ENCODE data around the gene DBP.

Gene DBP

DNA sequence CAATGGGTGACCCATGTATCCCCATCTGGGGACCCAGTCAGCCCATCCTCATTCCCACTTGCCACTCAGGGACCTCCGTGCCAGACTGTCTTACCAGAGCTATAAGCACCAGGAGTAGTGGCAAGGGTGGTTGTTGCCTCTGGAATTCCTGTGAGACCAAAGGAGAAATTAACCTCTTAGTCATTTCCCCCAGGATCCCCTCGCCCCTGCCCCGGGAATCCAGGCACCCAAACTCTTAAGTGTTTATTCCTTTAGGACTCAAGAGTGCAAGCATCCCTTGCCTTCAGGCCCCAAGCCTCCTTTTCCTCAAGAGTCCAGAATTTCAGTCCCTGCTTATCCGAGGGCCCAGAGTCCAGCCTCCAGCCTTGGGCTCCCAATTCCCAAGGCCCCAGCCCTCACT, 26.5 kb upstream of the DBP start:
- TF ChIP-seq EZH2phosphoT487 (conservative IDR thresholded peaks at IDR 0.05; ENCODE audit: low read length), result no peak
- TF ChIP-seq, protein P1, sequence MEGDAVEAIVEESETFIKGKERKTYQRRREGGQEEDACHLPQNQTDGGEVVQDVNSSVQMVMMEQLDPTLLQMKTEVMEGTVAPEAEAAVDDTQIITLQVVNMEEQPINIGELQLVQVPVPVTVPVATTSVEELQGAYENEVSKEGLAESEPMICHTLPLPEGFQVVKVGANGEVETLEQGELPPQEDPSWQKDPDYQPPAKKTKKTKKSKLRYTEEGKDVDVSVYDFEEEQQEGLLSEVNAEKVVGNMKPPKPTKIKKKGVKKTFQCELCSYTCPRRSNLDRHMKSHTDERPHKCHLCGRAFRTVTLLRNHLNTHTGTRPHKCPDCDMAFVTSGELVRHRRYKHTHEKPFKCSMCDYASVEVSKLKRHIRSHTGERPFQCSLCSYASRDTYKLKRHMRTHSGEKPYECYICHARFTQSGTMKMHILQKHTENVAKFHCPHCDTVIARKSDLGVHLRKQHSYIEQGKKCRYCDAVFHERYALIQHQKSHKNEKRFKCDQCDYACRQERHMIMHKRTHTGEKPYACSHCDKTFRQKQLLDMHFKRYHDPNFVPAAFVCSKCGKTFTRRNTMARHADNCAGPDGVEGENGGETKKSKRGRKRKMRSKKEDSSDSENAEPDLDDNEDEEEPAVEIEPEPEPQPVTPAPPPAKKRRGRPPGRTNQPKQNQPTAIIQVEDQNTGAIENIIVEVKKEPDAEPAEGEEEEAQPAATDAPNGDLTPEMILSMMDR (IDR thresholded peaks at IDR 0.05; ENCODE audit: insufficient read depth, low read length, poor library complexity, severe bottlenecking), result no peak
- H3K4me3 ChIP-seq (ENCODE audit: insufficient read depth, low read length, poor library complexity, severe bottlenecking), result no peak overlapping the region
- no peaks in the 10 kb centered on the region for H3K79me2 ChIP-seq (ENCODE audit: insufficient read depth, low read length)
- no peaks in the 10 kb centered on the region for H3K9me2 ChIP-seq (replicated peaks; ENCODE audit: insufficient read depth, low read length)
- no peaks in the 10 kb centered on the region for H4K20me1 ChIP-seq (ENCODE audit: low read depth, low read length)
- H3K9me3 ChIP-seq (ENCODE audit: insufficient read depth, low read length), result no peaks in the 10 kb centered on the region
- no peak overlapping the region for H3K9ac ChIP-seq (ENCODE audit: low read length)
- H3K27me3 ChIP-seq (ENCODE audit: low read length), result no peaks in the 10 kb centered on the region
- H2AFZ ChIP-seq (ENCODE audit: low read depth, low read length, severe bottlenecking), result no peak overlapping the region
- no peaks in the 10 kb centered on the region for H3F3A ChIP-seq (ENCODE audit: insufficient read depth)
- H3K36me3 ChIP-seq (ENCODE audit: low read length), result no peaks in the 10 kb centered on the region
- H3K4me2 ChIP-seq (ENCODE audit: low read depth, low read length, poor library complexity, severe bottlenecking), result no peak overlapping the region
- H3K27ac ChIP-seq (ENCODE audit: low read depth, low read length), result no peak overlapping the region

DNA sequence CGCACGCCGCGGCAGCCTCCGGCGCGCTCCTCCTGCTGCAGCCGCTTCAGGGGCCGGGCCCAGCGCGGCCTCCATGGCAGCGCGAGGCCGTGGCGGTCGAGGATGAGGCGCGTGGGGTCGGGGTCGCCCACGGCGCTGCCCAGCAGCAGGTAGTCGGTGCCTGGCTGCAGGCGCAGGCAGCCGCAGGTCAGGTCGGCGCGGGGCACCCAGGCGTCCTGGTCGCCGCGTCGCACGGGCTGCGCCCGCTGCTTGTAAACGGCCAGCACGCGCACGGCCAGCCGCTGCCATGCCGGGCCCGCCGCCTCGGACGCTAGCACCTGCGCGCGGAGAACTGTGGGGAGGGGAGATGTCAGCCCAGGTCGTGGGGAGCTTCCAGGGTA, 24.5 kb upstream of the DBP start:
- no peaks in the 10 kb centered on the region for H3K9me3 ChIP-seq (ENCODE audit: insufficient read depth, low read length)
- H3K9ac ChIP-seq (ENCODE audit: low read length), result no peak overlapping the region
- no peaks in the 10 kb centered on the region for H3K79me2 ChIP-seq (ENCODE audit: insufficient read depth, low read length)
- no peak overlapping the region for H2AFZ ChIP-seq (ENCODE audit: low read depth, low read length, severe bottlenecking)
- no peaks in the 10 kb centered on the region for H3F3A ChIP-seq (ENCODE audit: insufficient read depth)
- H3K27me3 ChIP-seq (ENCODE audit: low read length), result no peaks in the 10 kb centered on the region
- no peaks in the 10 kb centered on the region for H4K20me1 ChIP-seq (ENCODE audit: low read depth, low read length)
- H3K4me3 ChIP-seq (ENCODE audit: insufficient read depth, low read length, poor library complexity, severe bottlenecking), result no peak overlapping the region
- no peak overlapping the region for H3K27ac ChIP-seq (ENCODE audit: low read depth, low read length)
- TF ChIP-seq EZH2phosphoT487 (conservative IDR thresholded peaks at IDR 0.05; ENCODE audit: low read length), result no peak
- TF ChIP-seq, protein P1 (IDR thresholded peaks at IDR 0.05; ENCODE audit: insufficient read depth, low read length, poor library complexity, severe bottlenecking), result no peak
- H3K36me3 ChIP-seq (ENCODE audit: low read length), result no peaks in the 10 kb centered on the region
- no peak overlapping the region for H3K4me2 ChIP-seq (ENCODE audit: low read depth, low read length, poor library complexity, severe bottlenecking)
- no peaks in the 10 kb centered on the region for H3K9me2 ChIP-seq (replicated peaks; ENCODE audit: insufficient read depth, low read length)

DNA sequence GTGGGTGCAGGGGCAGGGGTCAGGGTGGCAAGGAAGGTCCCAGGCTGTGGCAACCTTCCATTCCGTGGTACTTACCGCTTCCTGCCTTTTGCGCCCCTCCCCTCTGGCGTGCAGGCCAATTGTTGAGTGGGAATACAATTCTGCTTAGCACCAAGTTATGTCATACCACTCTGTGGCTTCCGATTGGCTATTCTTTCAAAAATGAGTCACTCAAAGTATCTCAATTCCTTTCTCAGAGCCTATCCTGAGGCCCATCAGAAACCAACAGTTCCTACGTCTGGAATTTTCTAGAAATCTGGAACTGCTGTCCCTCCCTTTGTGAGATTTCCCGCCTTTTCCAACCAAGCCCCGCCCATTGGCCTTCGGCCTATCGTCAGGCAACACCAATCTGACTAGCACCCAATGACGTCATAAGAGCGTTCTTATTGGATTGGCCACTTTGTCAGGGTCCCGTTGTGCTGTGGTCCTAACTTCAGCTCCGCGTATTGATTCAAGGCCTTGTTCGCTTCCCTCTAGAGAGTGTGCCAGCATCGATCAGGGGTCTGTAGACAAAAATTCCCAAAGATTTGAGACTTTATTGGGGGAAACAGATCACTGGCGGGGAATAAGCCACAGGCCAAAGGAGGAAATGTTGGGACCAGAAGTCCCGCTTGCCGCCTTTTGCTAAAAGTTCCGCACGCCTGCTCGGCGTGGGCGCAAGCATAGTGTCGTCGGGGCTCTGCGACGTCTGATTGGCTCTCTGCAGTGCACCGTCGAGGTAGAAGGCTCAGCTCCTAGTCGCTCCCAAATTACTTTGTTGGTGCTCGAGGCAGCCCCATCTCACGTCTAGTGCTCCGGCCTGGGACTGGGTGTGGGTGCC, 23.9 kb upstream of the DBP start:
- no peaks in the 10 kb centered on the region for H3K9me2 ChIP-seq (replicated peaks; ENCODE audit: insufficient read depth, low read length)
- H3K27ac ChIP-seq (ENCODE audit: low read depth, low read length), result peak overlapping the region; percentile 41
- TF ChIP-seq EZH2phosphoT487 (conservative IDR thresholded peaks at IDR 0.05; ENCODE audit: low read length), result no peak
- TF ChIP-seq, protein P1 (IDR thresholded peaks at IDR 0.05; ENCODE audit: insufficient read depth, low read length, poor library complexity, severe bottlenecking), result no peak
- peak overlapping the region; percentile 4; the same call in 1 of the 2 replicates for H3K9ac ChIP-seq (ENCODE audit: low read length)
- H3K27me3 ChIP-seq (ENCODE audit: low read length), result no peaks in the 10 kb centered on the region
- no peaks in the 10 kb centered on the region for H3K36me3 ChIP-seq (ENCODE audit: low read length)
- H3F3A ChIP-seq (ENCODE audit: insufficient read depth), result no peaks in the 10 kb centered on the region
- H3K79me2 ChIP-seq (ENCODE audit: insufficient read depth, low read length), result no peaks in the 10 kb centered on the region
- no peak overlapping the region for H3K4me3 ChIP-seq (ENCODE audit: insufficient read depth, low read length, poor library complexity, severe bottlenecking)
- no peaks in the 10 kb centered on the region for H4K20me1 ChIP-seq (ENCODE audit: low read depth, low read length)
- no peaks in the 10 kb centered on the region for H3K9me3 ChIP-seq (ENCODE audit: insufficient read depth, low read length)
- H3K4me2 ChIP-seq (ENCODE audit: low read depth, low read length, poor library complexity, severe bottlenecking), result peak overlapping the region; percentile 45
- peak overlapping the region; percentile 94 for H2AFZ ChIP-seq (ENCODE audit: low read depth, low read length, severe bottlenecking)
